Parathyroid adenoma (tissue), 2 donors: Measurements from ENCODE around the gene EED.
A peak's percentile ranks its signal among the peaks of the same experiment; 100 is the strongest.

ENCODE experiments used
- H2AFZ ChIP-seq: fragments of 300-600 bp; sonication (generic); one replicate; pipeline ENCODE4 v1.7.0; 2017; ENCODE audit warnings: antibody characterized with exemption, mild to moderate bottlenecking
- H3K27ac ChIP-seq: fragments of 300-600 bp; sonication (generic); one replicate; pipeline ENCODE4 v1.7.0; 2017
- H3K27me3 ChIP-seq: fragments of 300-600 bp; sonication (generic); one replicate; pipeline ENCODE4 v1.7.0; 2017; ENCODE audit warnings: low read length; ENCODE audit not compliant: control insufficient read depth, insufficient read depth
- H3K36me3 ChIP-seq: fragments of 300-600 bp; sonication (generic); one replicate; pipeline ENCODE4 v1.7.0; 2017; ENCODE audit warnings: low read length; ENCODE audit not compliant: control insufficient read depth, insufficient read depth
- H3K4me1 ChIP-seq: fragments of 300-600 bp; sonication (generic); one replicate; pipeline ENCODE4 v1.7.0; 2017; ENCODE audit warnings: control low read depth
- H3K4me2 ChIP-seq: fragments of 300-600 bp; sonication (generic); one replicate; pipeline ENCODE4 v1.7.0; 2017; ENCODE audit warnings: low read length
- H3K4me3 ChIP-seq: fragments of 300-600 bp; sonication (generic); one replicate; pipeline ENCODE4 v1.7.0; 2017; ENCODE audit warnings: low read depth, low read length
- H3K79me2 ChIP-seq: fragments of 300-600 bp; sonication (generic); one replicate; pipeline ENCODE4 v1.7.0; 2017; ENCODE audit warnings: control low read depth
- H3K9ac ChIP-seq: fragments of 300-600 bp; sonication (generic); one replicate; pipeline ENCODE4 v1.7.0; 2017; ENCODE audit warnings: mild to moderate bottlenecking
- H3K9me3 ChIP-seq: fragments of 300-600 bp; sonication (generic); one replicate; pipeline ENCODE4 v1.7.0; 2017; ENCODE audit warnings: low read length; ENCODE audit not compliant: control insufficient read depth
- CTCF ChIP-seq: fragments of 300-600 bp; sonication (generic); IDR thresholded peaks from one replicate; pipeline ENCODE4 v1.7.0; 2017; ENCODE audit warnings: antibody characterized with exemption, mild to moderate bottlenecking
- donor health status: primary hyperparathyroidism.

Gene EED

GRCh38 chr11:86204356-86204755, 40.2 kb upstream of the EED start:
- Histone ChIP-seq H3K79me2 (no peaks in the 10 kb centered on the region), H3K27me3 (no peaks in the 10 kb centered on the region), H3K4me3 (no peak overlapping the region), H3K9ac (no peak overlapping the region), H2AFZ (no peak overlapping the region), H3K27ac (no peak overlapping the region), H3K4me2 (no peak overlapping the region), H3K9me3 (no peaks in the 10 kb centered on the region), H3K36me3 (no peaks in the 10 kb centered on the region), H3K4me1 (no peaks in the 10 kb centered on the region)
- TF ChIP-seq CTCF, result no peak

- Histone ChIP-seq H3K27ac (no peak overlapping the region), H3K9me3 (no peaks in the 10 kb centered on the region), H3K4me2 (no peak overlapping the region), H2AFZ (no peak overlapping the region), H3K79me2 (no peaks in the 10 kb centered on the region), H3K36me3 (no peaks in the 10 kb centered on the region), H3K9ac (no peak overlapping the region), H3K27me3 (no peaks in the 10 kb centered on the region), H3K4me1 (no peaks in the 10 kb centered on the region), H3K4me3 (no peak overlapping the region)
- peak; percentile 10 for TF ChIP-seq CTCF
These were observed 38.9 kb upstream of the EED start for GRCh38 chr11:86205421-86206336.

GRCh38 chr11:86206337-86206695, 38.2 kb upstream of the EED start:
- no peak for TF ChIP-seq CTCF
- H3K9ac ChIP-seq, result no peak overlapping the region
- no peaks in the 10 kb centered on the region for H3K27me3 ChIP-seq
- H3K36me3 ChIP-seq, result no peaks in the 10 kb centered on the region
- H3K4me1 ChIP-seq, result no peaks in the 10 kb centered on the region
- no peak overlapping the region for H2AFZ ChIP-seq
- no peak overlapping the region for H3K4me2 ChIP-seq
- H3K27ac ChIP-seq, result no peak overlapping the region
- no peak overlapping the region for H3K4me3 ChIP-seq
- no peaks in the 10 kb centered on the region for H3K9me3 ChIP-seq
- H3K79me2 ChIP-seq, result no peaks in the 10 kb centered on the region

- no peak overlapping the region for H3K4me2 ChIP-seq
- no peak for TF ChIP-seq CTCF
- H3K36me3 ChIP-seq, result no peaks in the 10 kb centered on the region
- no peaks in the 10 kb centered on the region for H3K9me3 ChIP-seq
- H3K4me1 ChIP-seq, result no peaks in the 10 kb centered on the region
- H3K4me3 ChIP-seq, result no peak overlapping the region
- no peak overlapping the region for H3K27ac ChIP-seq
- no peak overlapping the region for H3K9ac ChIP-seq
- no peak overlapping the region for H2AFZ ChIP-seq
- H3K27me3 ChIP-seq, result no peaks in the 10 kb centered on the region
- no peaks in the 10 kb centered on the region for H3K79me2 ChIP-seq
These were observed 37.1 kb upstream of the EED start for GRCh38 chr11:86207413-86207812.

GRCh38 chr11:86208572-86208971, 36.0 kb upstream of the EED start:
- Histone ChIP-seq H3K27ac (no peak overlapping the region), H3K79me2 (no peaks in the 10 kb centered on the region), H3K9ac (no peak overlapping the region), H3K27me3 (no peaks in the 10 kb centered on the region), H3K9me3 (no peaks in the 10 kb centered on the region), H3K4me2 (no peak overlapping the region), H3K4me3 (no peak overlapping the region), H3K36me3 (no peaks in the 10 kb centered on the region), H3K4me1 (no peaks in the 10 kb centered on the region), H2AFZ (no peak overlapping the region)
- no peak for TF ChIP-seq CTCF
